A549 (cell line): ENCODE data around the gene NR2C2AP. TPM values are rescaled to one million over a fixed set of nuclear protein-coding genes. Genes with fewer than 3 reads are reported as not detected.

Experiments used
- ATAC-seq, 2 experiments: fragments of 200-7000 bp in 1 of 2; fragments of >200 bp in 1 of 2; cut with Nextera tagmentation in 1 of 2; cut with Tn5 transposase in 1 of 2; 3 replicates each; pipeline versions ENCODE4 v1.8.0 to v1.9.1; 2018 to 2020; ENCODE audit warnings: mild to moderate bottlenecking in 1 of 2, moderate library complexity in 1 of 2
- CTCF ChIA-PET: fragments of 300-600 bp; sonication (Branson Sonifier 250); formaldehyde crosslinking; extraction: SDS; loops from one replicate; lab custom pipeline; 2021; ENCODE audit warnings: antibody characterized with exemption, inconsistent platforms; lab: Yijun Ruan, JAX
- POLR2A ChIA-PET: fragments of 350-600 bp; formaldehyde crosslinking; extraction: SDS; loops from one replicate; lab custom pipeline; 2021; ENCODE audit warnings: antibody characterized with exemption, inconsistent platforms; lab: Yijun Ruan, JAX
- DNase-seq, 2 experiments: peaks; one replicate each; pipeline versions ENCODE4 v3.0.0 to v3.0.0-alpha.2; 2011 to 2016; ENCODE audit warnings: low read depth in 1 of 2, low spot score in 1 of 2
- FAIRE-seq: peaks from 2 replicates; lab custom pipeline; 2011; peaks lifted over from hg19 to GRCh38; lab: Jason Lieb, UNC
- H3K27ac ChIP-seq, 2 experiments: fragments of >200 bp; sonication (Bioruptor Twin); formaldehyde crosslinking; 3 replicates each; pipeline ENCODE4 v1.5.1; 2016 to 2017
- H3K4me1 ChIP-seq: fragments of >200 bp; sonication (Bioruptor Twin); formaldehyde crosslinking; 3 replicates; pipeline ENCODE4 v1.6.1; 2016
- H3K4me2 ChIP-seq: fragments of >200 bp; sonication (Bioruptor Twin); formaldehyde crosslinking; 3 replicates; pipeline ENCODE4 v1.6.1; 2016
- H3K4me3 ChIP-seq: fragments of >200 bp; sonication (Bioruptor Twin); formaldehyde crosslinking; 3 replicates; pipeline ENCODE4 v1.5.1; 2016
- H3K9me3 ChIP-seq: fragments of >200 bp; sonication (Bioruptor Twin); formaldehyde crosslinking; 3 replicates; pipeline ENCODE4 v1.6.1; 2016
- BCL3 ChIP-seq: fragments of >200 bp; sonication (Bioruptor Twin); formaldehyde crosslinking; IDR thresholded peaks from 3 replicates; pipeline ENCODE4 v1.6.1; 2016
- BHLHE40 ChIP-seq: IDR thresholded peaks from 2 replicates; pipeline ENCODE4 v1.6.1; 2012; ENCODE audit warnings: low read depth, low read length, inconsistent platforms
- CBX8 ChIP-seq: fragments of 200-600 bp; sonication (generic); IDR thresholded peaks from 2 replicates; pipeline ENCODE4 v1.6.1; 2016
- CEBPB ChIP-seq, 2 experiments: fragments of >200 bp in 1 of 2; sonication (Bioruptor Twin) in 1 of 2; formaldehyde crosslinking in 1 of 2; IDR thresholded peaks; 2 replicates each; pipeline ENCODE4 v1.6.1; 2012 to 2016
- CHD4 ChIP-seq: fragments of 200-600 bp; sonication (generic); IDR thresholded peaks from 2 replicates; pipeline ENCODE4 v1.6.1; 2016; ENCODE audit warnings: antibody characterized with exemption, mild to moderate bottlenecking, borderline replicate concordance
- EP300 ChIP-seq, 2 experiments: fragments of >200 bp; sonication (Bioruptor Twin); formaldehyde crosslinking; IDR thresholded peaks; 2 replicates in 1 of 2; 3 replicates in 1 of 2; pipeline ENCODE4 v1.6.1; 2016 to 2017
- FOSB ChIP-seq: fragments of 250-450 bp; sonication (Bioruptor Pico); IDR thresholded peaks from 2 replicates; pipeline ENCODE4 v1.5.0; 2020; ENCODE audit warnings: mild to moderate bottlenecking, moderate library complexity
- FOXS1 ChIP-seq: fragments of 250-450 bp; sonication (Bioruptor Pico); IDR thresholded peaks from 2 replicates; pipeline ENCODE4 v1.5.0; 2020; ENCODE audit warnings: mild to moderate bottlenecking, moderate library complexity
- JUNB ChIP-seq: fragments of >200 bp; sonication (Bioruptor Twin); formaldehyde crosslinking; IDR thresholded peaks from 2 replicates; pipeline ENCODE4 v1.6.1; 2016
- MAZ ChIP-seq: fragments of 150-350 bp; IDR thresholded peaks from 2 replicates; pipeline ENCODE4 v1.6.1; 2014; ENCODE audit warnings: antibody characterized with exemption, low read depth, low read length, borderline replicate concordance
- NFE2L2 ChIP-seq: fragments of 150-350 bp; conservative IDR thresholded peaks from 2 replicates; pipeline ENCODE4 v1.6.1; 2014; ENCODE audit warnings: low read length
- NPAS2 ChIP-seq: fragments of 250-450 bp; sonication (Bioruptor Pico); IDR thresholded peaks from 2 replicates; pipeline ENCODE4 v1.8.0; 2022; ENCODE audit warnings: mild to moderate bottlenecking, moderate library complexity, borderline replicate concordance
- PHF8 ChIP-seq: fragments of 200-600 bp; sonication (generic); IDR thresholded peaks from 2 replicates; pipeline ENCODE4 v1.6.1; 2016; ENCODE audit warnings: low read depth, mild to moderate bottlenecking, antibody characterized with exemption, moderate library complexity, borderline replicate concordance
- POLR2AphosphoS2 ChIP-seq: conservative IDR thresholded peaks from 2 replicates; pipeline ENCODE4 v1.6.1; 2012; ENCODE audit warnings: low read length, improper control_type of control experiment, inconsistent platforms
- RARB ChIP-seq: fragments of 250-450 bp; sonication (Bioruptor Pico); IDR thresholded peaks from 2 replicates; pipeline ENCODE4 v1.8.0; 2021; ENCODE audit warnings: mild to moderate bottlenecking, moderate library complexity
- RNF2 ChIP-seq: fragments of 200-600 bp; sonication (generic); IDR thresholded peaks from 2 replicates; pipeline ENCODE4 v1.6.1; 2016; ENCODE audit warnings: low read depth, mild to moderate bottlenecking, antibody characterized with exemption, moderate library complexity, borderline replicate concordance
- SMC3 ChIP-seq: fragments of >200 bp; sonication (Bioruptor Twin); formaldehyde crosslinking; IDR thresholded peaks from 3 replicates; pipeline ENCODE4 v1.6.1; 2018; ENCODE audit warnings: inconsistent platforms
- ZC3H11A ChIP-seq: fragments of 450-650 bp; IDR thresholded peaks from 2 replicates; pipeline ENCODE4 v1.6.1; 2014; ENCODE audit warnings: antibody characterized with exemption, mild to moderate bottlenecking
- ZFP36 ChIP-seq: fragments of 450-650 bp; IDR thresholded peaks from 2 replicates; pipeline ENCODE4 v1.6.1; 2014; ENCODE audit warnings: borderline replicate concordance; ENCODE audit not compliant: partially characterized antibody
- ZNF302 ChIP-seq: fragments of 250-450 bp; sonication (Bioruptor Pico); IDR thresholded peaks from 2 replicates; pipeline ENCODE4 v1.9.0; 2021; ENCODE audit warnings: inconsistent platforms, mild to moderate bottlenecking, moderate library complexity
- WGBS: methylation state at CpG from one replicate; pipeline ENCODE4 v1.1.6; 2017; ENCODE audit errors: missing lambda C conversion rate; 5-methylcytosine and 5-hydroxymethylcytosine counted together
- polyA plus RNA-seq, 4 experiments: library from polyadenylated mRNA; depleted of rRNA in 3 of 4; stranded (reverse); fragments of >200 nt; fragmentation: RNase III in 1 of 4; extraction: RNeasy Plus Mini Kit Qiagen cat#74134 plus additional on column Dnase treatment in 1 of 4; gene quantifications; 2 replicates in 3 of 4; 3 replicates in 1 of 4; pipeline ENCODE4 v1.2.3, GENCODE V29; 2011 to 2017
- TF ChIP-seq, protein P1 (sequence below): fragments of 250-450 bp; sonication (Bioruptor Pico); IDR thresholded peaks from 2 replicates; pipeline ENCODE4 v1.5.0; 2020; ENCODE audit warnings: low read depth, mild to moderate bottlenecking, moderate library complexity

NR2C2AP gene
- polyA plus RNA-seq, 2 of the 4 experiments (the other 2 are of a cell fraction), result 20.0 to 24.6 TPM

DNA sequence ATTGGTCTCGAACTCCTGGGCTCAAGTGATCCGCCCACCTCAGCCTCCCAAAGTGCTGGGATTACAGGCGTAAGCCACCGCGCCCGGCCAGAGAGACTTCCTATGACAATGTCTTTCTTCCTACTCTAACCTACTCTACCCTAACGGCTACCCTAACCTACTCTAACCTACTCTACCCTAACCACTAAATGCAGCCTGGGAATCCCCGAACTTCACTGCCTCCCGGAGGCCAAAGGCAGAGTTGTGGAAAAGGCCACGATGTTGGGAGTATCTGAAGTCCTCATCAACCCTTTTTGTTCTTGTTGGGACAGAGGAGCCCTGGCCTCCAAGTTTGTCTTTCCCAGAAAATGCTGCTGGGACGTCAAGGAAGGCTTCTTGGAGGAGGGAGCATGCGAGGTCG is 967 bp upstream of the NR2C2AP start:
- H3K4me1 ChIP-seq, result 0 out of 3 replicates have a peak, but pooled peaks cover 7% of the 10 kb centered on the region
- ATAC-seq, result no peak
- no peak overlapping the region for H3K4me3 ChIP-seq
- ChIA-PET POLR2A (interaction anchor here (0.6 kb wide), 1 partner anchor 221 kb away, joined by 3 read pairs; no protein-coding TSS in a partner anchor), CTCF (no interaction called here)
- no peak overlapping the region for H3K4me2 ChIP-seq
- TF ChIP-seq PHF8, result no peak
- TF ChIP-seq CBX8, result no peak
- no peak for TF ChIP-seq JUNB
- TF ChIP-seq ZC3H11A, result no peak
- no peak for TF ChIP-seq RNF2
- no peak for TF ChIP-seq RARB
- no peak for TF ChIP-seq CEBPB (IDR thresholded peaks at IDR 0.05)
- no peak for TF ChIP-seq MAZ
- no peak for TF ChIP-seq FOXS1 (CRISPR knock-in tag)
- no peak for TF ChIP-seq BHLHE40
- TF ChIP-seq NPAS2, result no peak
- no peak for TF ChIP-seq SMC3
- TF ChIP-seq NFE2L2, result no peak
- no peak for TF ChIP-seq POLR2AphosphoS2
- TF ChIP-seq FOSB (CRISPR knock-in tag), result no peak
- FAIRE-seq, result no peak
- 65% methylated on average over 13 of the region's 13 CpGs for WGBS
- no peak for DNase-seq
- H3K27ac ChIP-seq, result no peak overlapping the region
- no peaks in the 10 kb centered on the region for H3K9me3 ChIP-seq

DNA sequence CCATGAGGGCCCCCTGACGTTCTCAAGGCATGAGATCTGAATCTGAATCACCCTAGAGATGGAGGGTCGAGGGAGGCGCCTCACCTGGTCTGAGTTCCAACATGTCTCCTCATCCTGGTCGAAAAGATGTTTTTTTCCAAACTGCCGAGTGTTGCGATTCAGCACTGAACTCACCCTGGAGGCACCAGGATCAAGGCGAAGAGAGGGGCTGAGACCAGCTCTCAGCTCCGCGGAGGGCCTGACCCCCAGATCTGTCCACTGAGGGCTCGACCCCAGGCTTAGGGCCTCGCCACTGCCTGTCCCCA is 555 bp downstream of the NR2C2AP start:
- Histone ChIP-seq H3K27ac (peak overlapping the region; percentile 88), H3K4me1 (0 out of 3 replicates have a peak, but pooled peaks cover 7% of the 10 kb centered on the region), H3K9me3 (no peaks in the 10 kb centered on the region), H3K4me3 (peak overlapping the region; percentile 84), H3K4me2 (peak overlapping the region; percentile 97)
- TF ChIP-seq EP300 (IDR thresholded peaks at IDR 0.05) (no peak), CHD4 (no peak)
- TF ChIP-seq, protein P1, sequence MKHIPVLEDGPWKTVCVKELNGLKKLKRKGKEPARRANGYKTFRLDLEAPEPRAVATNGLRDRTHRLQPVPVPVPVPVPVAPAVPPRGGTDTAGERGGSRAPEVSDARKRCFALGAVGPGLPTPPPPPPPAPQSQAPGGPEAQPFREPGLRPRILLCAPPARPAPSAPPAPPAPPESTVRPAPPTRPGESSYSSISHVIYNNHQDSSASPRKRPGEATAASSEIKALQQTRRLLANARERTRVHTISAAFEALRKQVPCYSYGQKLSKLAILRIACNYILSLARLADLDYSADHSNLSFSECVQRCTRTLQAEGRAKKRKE (CRISPR knock-in tag), result no peak
- FAIRE-seq, result no peak
- ATAC-seq, result peak in 1 of 2 experiments; percentile 5; a peak in 1 of 6 replicates
- POLR2A ChIA-PET, result interaction anchor here (1.2 kb wide), 1 partner anchor 22 kb away, joined by 4 read pairs; no protein-coding TSS in a partner anchor
- 9% methylated on average over 4 of the region's 11 CpGs for WGBS
- CTCF ChIA-PET, result interaction anchor here (0.6 to 2.5 kb wide), 5 partner anchors 9 to 72 kb away, joined by 3 to 9 read pairs (median 3); partner anchors contain the start of gene NCAN
- no peak for DNase-seq

GRCh38 chr19:19201697-19202630 is 1.2 kb downstream of the NR2C2AP start:
- 0 out of 3 replicates have a peak, but pooled peaks cover 7% of the 10 kb centered on the region for H3K4me1 ChIP-seq
- CTCF ChIA-PET, result interaction anchor here (1.0 to 2.5 kb wide), 5 partner anchors 10 to 28 kb away, joined by 3 to 9 read pairs (median 4); partner anchors contain the start of gene NCAN

More at GRCh38 chr19:19201697-19202630, 1.2 kb downstream of the NR2C2AP start:
- Histone ChIP-seq H3K4me2 (peak overlapping the region; percentile 97), H3K4me3 (peak overlapping the region; percentile 84), H3K9me3 (no peaks in the 10 kb centered on the region), H3K27ac (peak overlapping the region; percentile 88)
- TF ChIP-seq BCL3 (0 out of 3 replicates have a peak, but pooled peaks have one; percentile 3), ZFP36 (peak; percentile 52), ZNF302 (CRISPR knock-in tag) (no peak)
- no peak for ATAC-seq
- no peak for DNase-seq
- WGBS, result 88% methylated on average over 13 of the region's 19 CpGs
- POLR2A ChIA-PET, result no interaction called here
- FAIRE-seq, result no peak
